ENCODE data around the gene SRA1. TPM values are rescaled to one million over a fixed set of nuclear protein-coding genes. Genes with fewer than 3 reads are reported as not detected.
"Not testable (repeated sequence)": the region's sequence is repeated elsewhere in the genome, so short reads cannot be mapped to it uniquely, and the experiment has no call there.

SRA1 gene
- total RNA-seq = 10 to 100 TPM; 24.9 to 37.4 TPM
- long read RNA-seq, transcript SRA1-201 (5 exons, 2,107 nt) = major isoform, 28 of 32 reads
- long read RNA-seq, partial matches to known transcripts = 0 of 32 reads
- long read RNA-seq, other reads (novel, unspliced or antisense) = 1 of 32 reads

DNA sequence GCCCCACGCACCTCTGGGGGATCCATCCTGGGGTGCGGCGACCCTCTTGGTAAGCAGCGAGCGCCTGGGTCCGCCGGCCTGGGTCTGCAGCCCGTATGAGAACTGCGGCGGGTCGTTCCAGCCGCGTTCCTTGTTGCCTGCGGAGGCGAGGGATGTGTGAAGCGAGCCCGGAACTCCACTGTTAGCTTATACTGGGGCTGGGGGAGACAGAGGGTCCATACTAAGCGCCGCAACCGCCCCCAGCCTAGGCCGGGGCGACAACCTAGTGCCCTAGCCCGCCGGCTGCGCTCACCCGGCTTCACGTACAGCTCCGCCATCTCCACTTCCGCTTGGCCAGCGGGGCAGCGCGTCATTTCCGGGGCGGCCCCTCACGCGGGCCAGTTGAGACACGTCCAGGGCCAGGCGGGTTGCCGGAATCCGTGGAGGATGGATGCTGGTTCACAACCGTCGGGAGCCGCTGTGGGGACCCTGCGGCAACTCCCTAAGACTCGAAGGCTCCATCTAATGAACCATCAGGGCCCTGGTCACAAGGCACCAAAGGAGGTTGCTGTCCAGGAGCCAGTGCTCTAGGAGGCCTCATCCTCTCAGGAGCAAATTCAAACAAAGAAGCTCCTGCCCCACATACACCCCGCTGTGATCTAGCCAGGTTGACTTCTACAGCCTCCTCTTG is at the start of gene SRA1:
Gene SRA1 (minus strand): TSS at position 338 of the 670 bp plus-strand sequence. CDS start 21 bp downstream, at position 317.
- DNase-seq = peak; percentile 95
- peak; percentile 96 to 99 for ATAC-seq
- intact Hi-C loops (cut with DNase I) = no loop called here

DNA sequence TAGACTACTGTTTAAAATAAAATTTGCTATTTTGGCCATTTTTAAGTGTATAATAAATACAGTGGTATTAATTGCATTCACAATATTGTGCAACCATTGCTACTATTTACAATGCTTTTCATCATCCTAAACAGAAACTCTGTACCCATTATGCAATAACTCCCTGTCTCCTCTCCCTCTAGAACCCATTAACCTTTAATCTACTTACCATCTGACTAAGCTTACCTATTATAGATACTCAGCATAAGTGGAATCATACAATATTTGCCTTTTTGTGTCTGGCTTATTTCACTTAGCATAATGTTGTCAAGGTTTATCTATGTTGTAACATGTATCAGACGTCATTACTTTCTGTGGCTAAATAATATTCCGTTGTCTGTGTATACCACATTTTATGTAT is 49.8 kb upstream of the SRA1 start:
- intact Hi-C loops (cut with DNase I) = no loop called here
- no peak for ATAC-seq

GRCh38 chr5:140605879-140606278 is 48.6 kb upstream of the SRA1 start:
- intact Hi-C loops (cut with DNase I) = no loop called here
- DNase-seq = no peak
- ATAC-seq = no peak

More for the DNA sequence above, 49.8 kb upstream of the SRA1 start:
- no peak for DNase-seq

DNA sequence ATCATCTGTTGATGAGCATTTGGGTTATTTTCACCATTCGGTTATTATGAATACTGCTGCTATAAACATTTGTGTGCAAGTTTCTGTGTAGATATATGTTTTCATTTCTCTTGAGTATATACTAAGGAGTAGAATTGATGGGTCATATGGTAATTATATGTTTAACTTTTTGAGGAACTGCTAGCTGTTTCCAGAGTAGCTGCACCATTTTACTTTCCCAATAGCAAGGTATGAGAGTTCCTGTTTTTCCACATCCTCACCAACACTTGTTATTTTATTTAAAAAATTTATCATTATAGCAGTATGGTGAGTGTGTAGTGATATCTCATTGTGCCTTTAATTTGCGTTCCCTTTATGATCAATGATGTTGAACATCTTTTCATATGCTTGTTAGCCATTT is 46.5 kb upstream of the SRA1 start:
- intact Hi-C loops (cut with DNase I) = no loop called here
- no peak for DNase-seq
- ATAC-seq = no peak

DNA sequence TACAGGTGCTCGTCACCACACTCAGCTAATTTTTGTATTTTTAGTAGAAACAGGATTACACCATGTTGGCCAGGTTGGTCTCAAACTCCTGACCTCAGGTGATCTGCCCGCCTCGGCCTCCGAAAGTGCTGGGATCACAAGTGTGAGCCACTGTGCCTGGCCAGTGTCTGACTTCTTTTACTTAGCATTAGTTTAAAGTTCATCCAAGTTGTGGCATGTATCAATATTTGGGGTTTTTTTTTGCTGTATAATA is 46.1 kb upstream of the SRA1 start:
- ATAC-seq; intact Hi-C loops (cut with DNase I); DNase-seq: not testable (repeated sequence)

- intact Hi-C loops (cut with DNase I) = no loop called here
- peak in 1 of 2 donors; percentile 60 for ATAC-seq
- DNase-seq = no peak
Measured at GRCh38 chr5:140602147-140602546, 44.9 kb upstream of the SRA1 start.

GRCh38 chr5:140600096-140600495 is 42.8 kb upstream of the SRA1 start:
- no peak for ATAC-seq
- no peak for DNase-seq
- intact Hi-C loops (cut with DNase I) = no loop called here

GRCh38 chr5:140598836-140599235 is 41.6 kb upstream of the SRA1 start:
- DNase-seq (no peak), ATAC-seq (no peak)
- intact Hi-C loops (cut with DNase I) = no loop called here

DNA sequence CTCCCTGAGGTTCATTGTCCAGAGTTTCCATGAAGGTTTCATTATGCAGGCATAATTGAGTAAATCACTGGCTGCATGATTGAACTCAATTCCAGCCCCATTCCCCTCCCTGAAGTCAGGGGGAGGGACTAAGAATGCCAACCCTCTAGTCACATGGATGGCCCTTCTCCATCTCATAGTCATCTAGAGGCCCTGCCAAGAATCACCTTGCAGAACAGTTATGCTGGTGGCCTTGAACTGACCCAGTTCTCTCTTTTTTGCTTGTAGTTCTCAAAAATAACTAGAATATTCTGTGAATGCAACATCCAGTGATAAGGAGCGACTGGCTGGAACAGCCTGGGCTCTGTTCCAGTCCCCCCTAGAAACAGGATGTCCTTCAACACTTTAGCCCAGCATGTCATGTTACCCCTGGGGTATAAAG is 39.1 kb upstream of the SRA1 start:
- intact Hi-C loops (cut with DNase I) = no loop called here
- ATAC-seq = peak; percentile 57 to 82
- no peak for DNase-seq

GRCh38 chr5:140595538-140596300 is 38.4 kb upstream of the SRA1 start:
- ATAC-seq (peak; percentile 38 to 64), DNase-seq (no peak)
- intact Hi-C loops (cut with DNase I) = no loop called here

DNA sequence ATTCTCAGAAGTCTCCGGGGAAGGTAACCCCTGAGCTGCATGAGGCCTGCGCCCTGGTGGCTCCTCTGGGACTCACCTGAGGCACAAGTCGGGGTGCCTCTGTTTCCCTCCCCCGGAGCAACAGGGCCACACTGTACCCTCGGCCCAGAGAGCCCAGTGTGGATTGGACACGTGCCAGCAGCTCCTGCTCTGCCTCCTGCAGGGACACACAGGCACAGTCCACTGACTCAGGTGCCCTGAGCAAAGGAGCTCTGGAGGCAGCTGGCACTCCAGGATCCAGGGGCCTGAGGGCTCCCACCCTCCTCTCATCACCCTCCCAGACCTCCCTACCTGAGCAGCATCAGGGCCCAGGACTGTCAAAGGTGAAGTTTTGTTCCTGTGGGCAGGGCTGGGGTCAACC is 36.9 kb upstream of the SRA1 start:
- no peak for ATAC-seq
- DNase-seq = no peak
- intact Hi-C loops (cut with DNase I) = no loop called here

GRCh38 chr5:140593070-140593469 is 35.8 kb upstream of the SRA1 start:
- DNase-seq; ATAC-seq; intact Hi-C loops (cut with DNase I): not testable (repeated sequence)

GRCh38 chr5:140591747-140592372 is 34.6 kb upstream of the SRA1 start:
- intact Hi-C loops (cut with DNase I) = no loop called here
- ATAC-seq (peak in 1 of 2 donors; percentile 19), DNase-seq (no peak)

DNA sequence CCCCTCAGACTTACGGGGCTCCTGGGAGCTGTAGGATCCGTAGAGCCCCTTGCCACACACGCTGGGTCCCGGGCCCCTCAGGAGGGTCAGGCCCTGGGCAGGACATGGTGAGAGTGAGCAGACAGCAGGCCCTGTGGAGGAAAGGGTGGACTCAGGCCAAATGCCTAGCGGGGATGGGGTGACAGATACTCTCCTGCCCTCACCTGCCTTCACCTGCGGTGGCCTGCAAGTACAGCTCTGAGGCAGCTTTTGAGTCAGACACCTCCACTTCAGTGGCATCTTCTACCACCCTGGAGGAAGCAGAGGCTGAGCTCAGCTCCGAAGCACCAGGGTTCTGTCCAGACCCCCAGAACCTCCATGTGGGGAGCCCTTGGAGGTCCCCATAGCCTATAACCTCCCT is 33.6 kb upstream of the SRA1 start:
- DNase-seq (no peak), ATAC-seq (no peak)
- intact Hi-C loops (cut with DNase I) = no loop called here

GRCh38 chr5:140588311-140589070 is 31.2 kb upstream of the SRA1 start:
- ATAC-seq = peak; percentile 47 to 67
- intact Hi-C loops (cut with DNase I) = no loop called here
- no peak for DNase-seq

GRCh38 chr5:140587495-140587894 is 30.2 kb upstream of the SRA1 start:
- intact Hi-C loops (cut with DNase I) = no loop called here
- no peak for DNase-seq
- ATAC-seq = no peak

GRCh38 chr5:140579188-140579747 is 22.0 kb upstream of the SRA1 start:
- intact Hi-C loops (cut with DNase I); ATAC-seq; DNase-seq: not testable (repeated sequence)

GRCh38 chr5:140576776-140577201 is 19.5 kb upstream of the SRA1 start:
- intact Hi-C loops (cut with DNase I) = no loop called here
- no peak for DNase-seq
- no peak for ATAC-seq

GRCh38 chr5:140575309-140575708 is 18.0 kb upstream of the SRA1 start:
- peak; percentile 57 for DNase-seq
- intact Hi-C loops (cut with DNase I) = no loop called here

More at GRCh38 chr5:140575309-140575708, 18.0 kb upstream of the SRA1 start:
- peak; percentile 56 to 60 for ATAC-seq

Measured in left cardiac atrium (tissue), 4 donors.